Fibroblast of mammary gland (primary cell): Measurements from ENCODE around the gene LHFPL3.
A peak's percentile ranks its signal among the peaks of the same experiment; 100 is the strongest.

ENCODE experiments used
- DNase-seq: peaks from one replicate; pipeline ENCODE4 v3.0.0-alpha.2; 2010; ENCODE audit warnings: low read depth
- H3K4me3 ChIP-seq: 2 replicates; pipeline ENCODE4 v1.5.1; 2011; ENCODE audit warnings: low read depth, mild to moderate bottlenecking, low read length, moderate library complexity; ENCODE audit not compliant: control insufficient read depth
- CTCF ChIP-seq: conservative IDR thresholded peaks from 2 replicates; pipeline ENCODE4 v1.5.1; 2011; ENCODE audit warnings: low read depth, low read length, inconsistent platforms; ENCODE audit not compliant: control insufficient read depth, insufficient read depth

Gene LHFPL3

GRCh38 chr7:104299323-104299722 is 29.1 kb upstream of the LHFPL3 start:
- no peak for TF ChIP-seq CTCF
- H3K4me3 ChIP-seq = no peak overlapping the region
- DNase-seq = no peak

DNA sequence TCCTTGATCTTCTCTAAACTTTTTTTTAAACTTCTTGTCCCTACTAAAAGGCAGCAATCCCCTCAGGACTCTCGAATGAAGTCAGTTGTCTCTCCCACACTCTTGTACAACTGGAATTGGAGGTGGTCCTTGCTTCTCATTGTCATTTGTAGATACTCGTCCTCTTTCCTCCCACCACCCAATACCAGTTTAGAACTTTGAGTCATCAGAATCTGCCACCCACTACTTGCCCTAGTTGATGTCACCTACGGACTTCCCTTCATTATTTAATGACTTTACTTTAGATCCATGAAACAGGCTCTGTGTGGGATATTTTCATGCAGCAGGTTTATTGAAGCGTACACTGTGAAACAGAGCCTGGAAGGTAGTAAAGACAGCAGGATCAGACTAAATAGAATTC is 28.6 kb upstream of the LHFPL3 start:
- H3K4me3 ChIP-seq = no peak overlapping the region
- DNase-seq = no peak
- no peak for TF ChIP-seq CTCF

GRCh38 chr7:104306793-104307192 is 21.6 kb upstream of the LHFPL3 start:
- no peak for TF ChIP-seq CTCF
- no peak overlapping the region for H3K4me3 ChIP-seq
- no peak for DNase-seq

DNA sequence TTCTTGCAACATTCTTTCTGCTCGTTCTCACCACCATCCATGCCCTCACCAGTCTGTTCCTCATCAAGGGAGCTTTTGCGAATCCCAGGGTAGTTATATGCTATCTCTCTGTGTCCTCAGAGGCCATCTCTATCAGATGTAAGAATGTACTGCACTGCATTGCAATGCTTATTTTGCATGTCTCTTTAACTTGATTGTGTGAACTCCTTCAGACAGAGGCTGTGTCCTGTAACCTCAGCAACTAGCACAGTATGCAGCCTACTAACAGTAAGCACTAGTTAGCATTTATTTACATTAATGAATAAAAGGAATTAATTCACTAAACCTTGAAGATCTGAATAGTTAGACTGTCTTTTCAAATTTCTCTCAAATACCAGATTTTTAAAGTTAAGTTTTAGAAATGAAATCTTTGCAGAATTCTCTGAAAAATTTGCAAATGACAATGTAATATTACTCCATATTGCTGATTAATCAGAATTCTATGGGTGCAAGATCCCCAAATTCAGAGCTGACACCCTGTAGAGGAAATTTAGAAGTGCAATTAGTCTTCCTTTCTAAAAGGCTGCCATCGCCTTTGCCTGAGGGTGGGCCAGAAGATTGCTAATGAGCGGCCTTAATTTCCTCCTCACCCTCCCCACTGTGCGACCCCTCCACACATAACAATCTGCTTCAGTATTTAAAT is 10.3 kb upstream of the LHFPL3 start:
- no peak for DNase-seq
- no peak overlapping the region for H3K4me3 ChIP-seq
- TF ChIP-seq CTCF = no peak

- H3K4me3 ChIP-seq = no peak overlapping the region
- no peak for DNase-seq
- no peak for TF ChIP-seq CTCF
These were observed 869 bp upstream of the LHFPL3 start for GRCh38 chr7:104327534-104327933.

DNA sequence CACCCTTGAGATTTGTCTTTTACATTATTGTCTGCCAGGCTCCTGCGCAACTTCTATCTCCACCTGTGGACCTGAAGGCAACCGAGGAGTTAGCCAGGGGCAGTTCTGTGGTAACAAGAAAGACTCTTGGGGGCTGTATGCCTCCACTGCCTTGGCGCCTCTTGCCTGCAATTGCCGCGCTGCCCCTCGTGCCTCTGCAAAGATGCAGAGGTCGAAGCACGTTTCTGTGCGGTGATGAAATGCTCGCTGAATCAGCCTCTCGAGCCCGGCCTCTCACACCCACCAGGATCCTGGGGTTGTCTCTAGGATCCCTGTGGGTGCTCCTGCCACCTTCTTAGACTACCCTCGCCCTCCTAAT is 486 bp upstream of the LHFPL3 start:
- peak; percentile 5 for DNase-seq
- TF ChIP-seq CTCF = no peak
- no peak overlapping the region for H3K4me3 ChIP-seq
